NCI-H526 treated with DMSO at 0.1 percent for 48 hours (cell line): ENCODE measurements around the gene TMEM14A.
A peak's percentile ranks its signal among the peaks of the same experiment; 100 is the strongest.
"Not testable (repeated sequence)": the region's sequence is repeated elsewhere in the genome, so short reads cannot be mapped to it uniquely, and the experiment has no call there.

Source experiments
- DNase-seq: peaks from one replicate; lab custom pipeline; 2025; lab: John Stamatoyannopoulos, UW

TMEM14A gene

GRCh38 chr6:52657870-52658269 is 13.0 kb upstream of the TMEM14A start:
- DNase-seq: no peak

GRCh38 chr6:52661551-52661950 is 9.4 kb upstream of the TMEM14A start:
- DNase-seq: no peak

GRCh38 chr6:52662031-52662430 is 8.9 kb upstream of the TMEM14A start:
- no peak for DNase-seq

DNA sequence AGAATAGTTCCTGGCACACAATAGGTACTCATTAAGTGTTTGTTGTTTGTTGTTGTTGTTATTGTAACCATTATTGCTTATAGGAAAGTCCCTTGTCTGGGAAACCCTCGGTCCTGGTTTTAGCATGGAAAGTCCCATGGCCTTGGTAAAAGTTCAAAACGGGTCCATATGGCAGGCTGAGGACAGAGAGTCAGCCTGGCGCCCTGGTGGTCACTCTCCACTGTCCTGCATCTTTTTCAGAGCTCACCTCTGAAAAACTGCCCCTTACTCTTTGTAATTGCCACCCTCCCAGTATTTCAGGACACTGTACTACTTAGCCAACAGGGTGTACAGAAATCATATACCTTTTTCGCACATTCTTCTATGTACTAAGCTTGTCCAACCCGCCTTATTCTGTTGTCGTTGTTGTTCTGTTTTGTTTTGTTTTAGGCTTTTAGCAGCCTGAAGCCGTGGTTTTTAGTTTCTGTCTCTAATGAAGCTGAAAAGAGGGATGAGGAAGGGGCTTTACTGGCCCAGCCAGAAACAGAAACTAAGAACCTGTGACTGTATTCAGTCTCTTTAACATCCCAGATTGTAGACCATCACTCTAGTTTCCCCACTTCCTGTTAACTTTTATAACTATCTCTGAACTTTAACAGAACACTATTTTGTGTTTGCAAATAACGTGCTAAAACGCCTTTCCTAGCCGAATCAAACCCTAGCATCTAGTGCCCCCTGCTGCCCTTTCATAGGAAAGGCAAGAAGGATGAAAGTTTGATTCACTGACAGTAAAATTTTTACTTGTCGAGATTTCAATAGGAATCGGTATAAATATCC is 7.6 kb upstream of the TMEM14A start:
- peak; percentile 70 for DNase-seq

DNA sequence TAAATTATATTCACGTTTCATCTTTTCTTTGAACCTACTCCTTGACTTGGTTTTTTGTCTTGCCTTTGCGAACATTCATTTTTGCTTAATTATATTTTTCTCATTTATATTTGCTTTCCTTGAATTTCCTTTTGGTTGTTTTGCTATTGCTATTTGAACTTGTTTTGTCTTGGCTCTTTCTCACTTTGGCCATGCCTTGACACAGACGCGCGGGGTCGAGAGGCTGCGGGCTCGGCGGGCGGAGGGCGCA is 7.1 kb upstream of the TMEM14A start:
- no peak for DNase-seq

DNA sequence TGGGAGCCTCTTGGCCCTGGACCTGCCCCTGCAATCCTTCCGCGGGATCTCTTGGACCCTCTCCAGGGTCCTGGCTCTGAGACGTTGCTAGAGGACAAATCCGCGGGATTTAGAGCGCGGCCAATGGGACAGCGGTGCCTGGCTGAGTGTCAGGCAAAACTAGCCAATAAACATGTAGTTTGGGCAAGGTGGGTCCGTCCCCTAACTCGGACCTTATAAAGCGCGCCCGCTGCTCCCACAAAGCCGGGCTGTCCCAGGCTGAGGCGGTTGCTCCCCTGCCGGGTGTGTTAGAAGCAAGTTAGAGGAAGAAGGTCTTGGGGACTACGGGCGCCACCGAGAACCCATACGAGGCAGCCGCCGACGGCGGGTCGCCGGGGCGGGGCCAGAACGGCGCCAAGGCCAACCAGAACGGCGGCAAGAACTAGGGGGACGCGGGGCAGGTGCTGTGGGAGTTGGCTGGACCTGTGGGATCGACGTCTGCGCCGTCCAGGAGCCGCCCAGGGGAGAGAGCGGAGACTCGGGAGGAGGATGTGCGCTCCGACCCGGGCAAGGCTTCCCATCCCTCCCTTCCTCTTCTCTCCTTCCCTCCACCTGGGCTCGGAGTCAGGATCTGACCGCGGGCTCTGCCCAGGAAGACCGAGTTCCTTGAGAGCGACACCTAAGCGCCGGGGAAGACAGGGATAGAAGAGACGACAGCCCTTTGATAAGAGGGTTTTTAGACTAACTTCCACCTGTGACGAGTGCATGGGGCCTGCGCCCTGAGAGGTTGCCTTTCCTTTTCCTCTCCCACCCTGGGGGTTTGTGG is 6.5 kb upstream of the TMEM14A start:
- DNase-seq: peak; percentile 87

DNA sequence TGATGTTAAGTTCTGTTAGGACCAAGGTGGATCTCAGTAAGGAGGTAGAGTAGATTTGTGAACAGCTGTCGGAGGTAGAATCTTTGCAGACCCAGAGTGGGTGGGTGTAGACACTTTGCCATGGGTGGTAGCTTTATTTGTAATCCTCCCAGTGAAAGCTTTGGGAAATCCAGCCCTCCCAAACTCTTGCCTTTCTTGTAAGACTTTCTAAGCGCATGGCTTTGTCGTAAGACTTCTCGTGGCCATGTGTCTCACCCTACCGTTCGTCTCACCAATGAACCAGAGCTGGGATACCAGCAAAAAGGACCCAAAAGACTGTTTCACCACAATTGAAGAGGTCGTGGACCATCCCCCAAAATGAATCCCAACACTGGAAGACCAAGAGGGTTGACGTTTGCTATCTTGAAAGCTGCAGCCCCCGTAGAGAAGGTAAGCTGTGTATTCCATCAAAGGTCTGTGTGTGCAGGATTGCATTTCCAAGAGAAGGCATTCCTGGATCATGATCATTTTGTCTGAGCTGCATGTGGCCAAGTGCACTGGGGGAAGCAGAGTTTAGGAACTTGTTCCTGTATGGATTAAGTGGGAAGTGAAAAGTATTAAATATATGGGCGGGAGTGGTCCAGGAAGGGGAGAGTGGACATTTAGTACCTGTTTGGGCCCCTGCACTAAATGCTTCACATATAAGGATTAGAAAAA is 5.8 kb upstream of the TMEM14A start:
- DNase-seq: no peak

- no peak for DNase-seq
These were observed 4.8 kb upstream of the TMEM14A start for GRCh38 chr6:52666071-52666470.

GRCh38 chr6:52666523-52666922 is 4.4 kb upstream of the TMEM14A start:
- DNase-seq: no peak

GRCh38 chr6:52667572-52667971 is 3.3 kb upstream of the TMEM14A start:
- no peak for DNase-seq

DNA sequence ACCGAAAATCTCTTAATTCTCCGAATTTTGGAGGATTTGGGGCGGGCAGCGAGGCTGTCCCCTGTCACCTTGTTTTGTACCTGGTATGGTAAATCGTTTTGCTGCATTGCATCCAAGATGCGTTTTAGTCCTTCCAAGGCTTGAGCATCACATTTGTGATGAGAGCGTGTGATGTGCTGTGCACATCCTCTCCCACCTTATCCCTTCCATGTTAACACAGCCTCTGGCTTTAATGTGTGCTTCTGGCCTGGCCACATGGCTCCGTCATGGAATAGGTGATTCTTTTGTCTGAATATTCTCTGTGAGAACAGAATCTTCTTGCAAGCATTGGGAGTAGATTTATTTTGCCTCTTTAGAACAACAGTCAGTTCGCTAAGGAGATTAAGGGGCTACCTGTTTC is 763 bp downstream of the TMEM14A start:
- DNase-seq: no peak

DNA sequence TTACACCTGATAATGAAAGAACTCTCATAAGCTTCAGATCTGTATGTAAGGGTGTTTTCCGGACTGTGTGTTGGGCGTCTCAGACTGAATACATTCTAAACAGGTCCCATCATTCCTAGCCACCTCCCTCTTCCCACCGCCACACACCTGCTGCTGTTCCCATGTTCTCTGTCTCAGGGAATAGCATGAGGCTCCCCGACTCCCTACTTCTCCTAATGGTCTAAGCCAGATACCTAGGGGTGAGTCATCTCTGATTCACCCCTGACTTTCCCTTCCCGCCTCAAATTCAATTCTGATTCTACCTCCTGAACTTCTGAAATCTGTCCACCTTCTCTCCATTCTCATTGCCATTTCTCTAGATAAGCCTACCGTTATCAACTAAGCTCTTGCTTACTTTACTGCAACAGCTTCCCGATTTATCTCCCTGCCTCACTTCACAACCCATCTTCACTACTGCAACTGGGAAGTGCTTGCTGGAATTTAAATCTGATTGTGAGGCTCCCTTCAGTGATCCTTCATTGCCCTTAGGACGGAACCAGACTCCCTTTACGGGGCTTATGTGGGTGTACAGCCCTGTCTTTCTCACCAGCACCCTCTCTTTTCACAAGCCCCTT is 1.6 kb downstream of the TMEM14A start:
- no peak for DNase-seq

GRCh38 chr6:52674666-52675065 is 3.8 kb downstream of the TMEM14A start:
- no peak for DNase-seq

DNA sequence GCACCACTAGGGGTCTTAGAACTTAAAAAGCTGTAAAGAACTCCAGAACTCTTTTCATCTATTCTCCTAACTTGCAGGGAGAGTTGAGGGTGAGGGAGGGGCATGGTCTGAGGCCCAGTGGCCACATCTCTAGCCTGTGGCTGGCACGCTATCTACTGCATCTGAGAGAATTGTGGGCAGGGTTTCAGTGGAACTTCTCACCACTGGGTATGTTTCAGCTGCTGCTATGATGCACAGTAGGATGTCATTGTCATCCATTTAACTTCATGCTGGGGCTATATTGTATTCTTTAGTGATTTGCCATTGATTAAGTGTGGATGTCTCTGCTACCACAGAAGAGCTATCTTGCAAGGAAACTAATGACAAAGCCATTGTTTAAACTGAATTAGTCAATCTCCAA is 4.5 kb downstream of the TMEM14A start:
- no peak for DNase-seq

DNA sequence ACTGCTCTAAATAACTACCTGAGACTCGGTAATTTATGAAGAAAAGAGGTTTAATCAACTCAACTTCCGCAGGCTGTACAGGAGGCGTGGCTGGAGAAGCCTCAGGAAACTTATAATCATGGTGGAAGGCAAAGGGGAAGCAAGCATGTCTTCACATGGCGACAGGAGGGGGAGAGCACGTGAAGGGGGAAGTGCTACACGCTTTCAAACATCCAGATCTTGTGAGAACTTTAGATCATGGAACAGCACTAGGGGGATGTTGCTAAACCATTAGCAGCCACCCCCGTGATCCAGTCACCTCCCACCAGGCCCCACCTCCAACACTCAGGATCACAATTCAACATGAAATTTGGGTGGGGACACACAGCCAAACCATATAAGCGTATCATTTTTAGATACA is 5.7 kb downstream of the TMEM14A start:
- not testable (repeated sequence) for DNase-seq

DNA sequence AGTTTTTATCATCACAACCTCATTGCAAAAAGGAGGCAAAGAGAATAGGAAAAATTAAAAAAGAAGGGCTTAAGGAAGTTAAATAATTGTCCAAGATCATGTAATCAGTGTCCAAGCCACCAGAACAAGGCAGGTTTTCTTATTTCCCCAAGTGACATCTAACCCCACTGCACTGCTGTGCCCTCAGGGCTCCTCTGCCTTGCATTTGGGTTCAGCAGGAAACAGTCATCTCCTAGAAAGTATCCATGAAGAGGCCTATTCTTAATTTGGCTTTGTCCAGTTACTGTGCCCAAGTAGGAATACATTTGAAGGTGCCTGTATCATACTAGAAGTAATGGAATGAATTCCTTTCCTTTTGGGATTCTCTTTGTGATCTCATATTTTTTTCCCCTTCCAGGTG is 10.5 kb downstream of the TMEM14A start:
- DNase-seq: no peak

GRCh38 chr6:52686878-52687699 is 16.2 kb downstream of the TMEM14A start:
- no peak for DNase-seq

DNA sequence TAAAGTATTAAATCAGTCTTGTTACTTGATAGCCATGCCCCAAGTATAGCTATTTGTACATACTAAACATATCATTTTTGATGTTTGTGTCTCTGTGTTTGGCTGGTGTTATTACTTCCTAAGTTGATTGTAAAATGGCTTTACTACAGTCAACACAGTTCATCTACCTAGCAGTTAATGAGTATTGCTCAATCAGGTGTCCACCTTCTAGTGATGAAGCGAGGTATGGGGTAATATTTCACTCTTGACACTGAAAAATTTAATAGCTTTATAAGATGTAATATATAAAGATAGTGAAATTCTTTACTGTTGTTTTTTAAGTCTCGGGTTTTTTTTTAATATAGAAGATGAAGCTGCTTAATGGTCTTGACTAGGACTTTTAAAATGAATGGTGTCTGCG is 18.9 kb downstream of the TMEM14A start:
- DNase-seq: no peak

- DNase-seq: no peak
These were observed 20.8 kb downstream of the TMEM14A start for GRCh38 chr6:52691718-52692117.

DNA sequence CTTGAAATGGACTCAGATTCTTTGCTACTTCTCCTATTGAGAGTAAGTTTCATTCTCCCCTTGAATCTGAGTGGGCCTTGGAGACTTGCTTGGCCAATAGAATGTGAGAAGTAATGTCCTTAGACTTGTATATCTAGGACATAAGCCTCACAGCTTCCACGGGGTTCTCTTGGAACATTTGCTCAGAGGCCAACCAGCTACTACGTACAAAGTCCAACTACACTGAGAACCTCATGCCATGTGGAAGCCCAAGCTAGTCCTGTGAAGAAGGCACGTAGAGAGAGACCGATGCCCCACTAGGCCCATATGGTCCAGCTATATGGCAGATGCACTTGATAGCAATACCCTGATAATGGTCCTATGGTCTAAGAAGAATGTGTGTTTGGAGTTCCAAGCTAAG is 22.9 kb downstream of the TMEM14A start:
- no peak for DNase-seq

- no peak for DNase-seq
These were observed 23.5 kb downstream of the TMEM14A start for GRCh38 chr6:52694404-52694803.

GRCh38 chr6:52696418-52696817 is 25.5 kb downstream of the TMEM14A start:
- DNase-seq: no peak
